Activated gamma-delta T cell (primary cell): ENCODE results near the gene ITIH5.
"Not testable (repeated sequence)": the region's sequence is repeated elsewhere in the genome, so short reads cannot be mapped to it uniquely, and the experiment has no call there.

Source experiments
- DNase-seq: peaks from one replicate; lab custom pipeline; 2025; lab: John Stamatoyannopoulos, UW
- total RNA-seq, 2 donors: gene quantifications; one replicate each; lab custom pipeline; 2026; lab: John Stamatoyannopoulos, UW

Gene ITIH5
- total RNA-seq: 0.05 to 0.09 reads per million in 2 donors

DNA sequence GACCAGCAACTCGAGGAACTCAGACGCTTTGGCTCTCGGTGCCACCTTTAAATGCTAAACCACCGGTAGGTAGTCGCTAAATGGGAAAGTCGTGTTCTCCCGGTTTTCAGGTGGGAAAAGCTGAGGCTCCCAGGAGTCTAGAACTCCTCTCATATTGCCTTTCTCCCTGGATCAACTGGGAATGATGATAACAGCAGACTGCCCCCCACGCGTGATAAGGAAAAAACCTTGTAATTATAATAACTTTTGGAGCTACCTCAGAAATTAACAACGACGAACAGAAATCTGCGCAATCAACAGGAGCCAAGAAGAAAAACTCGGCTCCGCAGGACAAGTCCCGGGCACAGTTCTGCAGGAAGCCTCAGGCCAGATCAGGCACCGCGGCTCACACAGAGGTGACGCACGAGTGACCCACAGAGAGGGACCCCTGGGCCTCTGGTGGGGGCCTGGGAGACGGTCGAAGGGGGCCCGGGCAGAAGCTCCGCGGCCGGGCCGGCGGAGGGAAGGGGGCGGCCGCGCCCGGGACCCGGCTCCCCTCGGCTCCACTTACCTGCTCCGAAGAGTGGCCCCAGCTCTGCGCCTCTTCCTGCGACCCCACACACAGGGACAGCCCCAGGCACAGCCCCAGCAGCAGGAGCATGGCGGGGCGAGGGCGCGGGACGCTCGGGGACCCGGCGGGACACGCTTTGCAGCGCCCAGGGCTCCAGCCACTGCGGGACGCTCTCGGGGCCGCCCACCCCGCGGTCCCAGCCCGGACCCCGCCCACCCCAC, at the start of gene ITIH5:
TSS of gene ITIH5 (minus strand) at position 714 of the 771 bp plus-strand sequence. CDS start at position 640, 74 bp downstream.
- DNase-seq: no peak

DNA sequence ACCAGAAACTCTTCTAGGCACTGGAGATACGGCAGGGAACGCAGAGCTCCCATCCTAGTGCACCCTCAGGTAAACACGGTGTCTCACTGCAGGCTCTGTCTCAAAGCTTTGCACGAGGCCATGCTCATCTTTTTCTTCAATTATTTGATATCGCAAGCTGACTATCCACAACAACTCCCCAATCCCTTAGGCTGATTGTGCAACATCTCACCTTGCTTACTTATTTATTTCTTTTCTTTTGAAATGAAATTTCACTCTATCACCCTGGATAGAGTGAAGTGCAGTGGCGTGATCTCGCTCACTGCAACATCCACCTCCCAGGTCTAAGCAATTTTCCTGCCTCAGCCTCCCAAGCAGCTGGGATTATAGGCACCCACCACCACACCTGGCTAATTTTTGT, 48.7 kb upstream of the ITIH5 start:
- DNase-seq: no peak

- not testable (repeated sequence) for DNase-seq
Observed at GRCh38 chr10:7711075-7711474, 44.3 kb upstream of the ITIH5 start.

DNA sequence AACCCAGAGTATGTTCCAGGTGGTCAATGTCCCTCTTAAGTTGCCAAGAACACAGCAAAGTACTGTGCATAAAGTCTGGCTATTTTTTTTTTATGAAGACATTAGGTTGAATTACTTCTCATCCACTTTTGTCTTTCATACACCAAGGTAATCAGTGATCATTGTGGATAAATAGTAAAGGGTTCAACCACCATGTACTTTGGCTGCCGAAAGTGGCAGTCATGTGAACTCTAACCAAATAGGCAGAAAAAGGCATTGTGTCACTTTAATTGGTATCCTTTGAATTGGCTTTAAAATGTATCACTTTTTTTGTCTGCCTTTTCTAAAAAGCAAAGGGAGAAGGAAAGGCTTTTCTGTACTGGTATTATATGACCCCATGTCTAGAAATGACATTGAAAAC, 43.7 kb upstream of the ITIH5 start:
- no peak for DNase-seq

- DNase-seq: no peak
Observed at GRCh38 chr10:7708832-7709231, 42.1 kb upstream of the ITIH5 start.

- DNase-seq: no peak
Observed at GRCh38 chr10:7707858-7708622, 41.3 kb upstream of the ITIH5 start.

GRCh38 chr10:7707102-7707501, 40.3 kb upstream of the ITIH5 start:
- no peak for DNase-seq

- no peak for DNase-seq
Observed at GRCh38 chr10:7706534-7707073, 39.8 kb upstream of the ITIH5 start.

DNA sequence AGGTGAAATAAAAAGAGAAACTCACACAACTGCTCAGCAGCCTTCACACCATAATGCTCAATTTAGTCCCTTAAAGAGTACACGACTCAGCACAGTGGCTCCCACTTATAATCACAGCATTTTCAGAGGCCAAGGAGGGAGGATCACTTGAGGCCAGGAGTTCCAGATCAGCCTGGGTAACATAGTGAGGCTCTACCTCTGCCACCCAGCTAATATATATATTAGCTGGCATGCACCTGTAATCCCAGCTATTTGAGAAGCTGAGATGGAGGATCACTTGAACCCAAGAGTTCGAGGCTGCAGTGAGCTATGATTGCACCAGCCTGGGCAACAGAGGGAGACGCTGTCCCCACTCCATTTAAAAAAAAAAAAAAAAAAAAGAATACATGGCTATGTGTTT, 38.6 kb upstream of the ITIH5 start:
- DNase-seq: no peak

- DNase-seq: no peak
Observed at GRCh38 chr10:7704071-7705016, 37.6 kb upstream of the ITIH5 start.

- DNase-seq: no peak
Observed at GRCh38 chr10:7703140-7703539, 36.4 kb upstream of the ITIH5 start, which contains the start of gene ITIH2. TSS of gene ITIH2 (plus strand) at chr10:7703316. CDS start at chr10:7703435, 119 bp downstream.

- no peak for DNase-seq
Observed at GRCh38 chr10:7702288-7702812, 35.6 kb upstream of the ITIH5 start.

GRCh38 chr10:7701158-7701742, 34.5 kb upstream of the ITIH5 start:
- no peak for DNase-seq

DNA sequence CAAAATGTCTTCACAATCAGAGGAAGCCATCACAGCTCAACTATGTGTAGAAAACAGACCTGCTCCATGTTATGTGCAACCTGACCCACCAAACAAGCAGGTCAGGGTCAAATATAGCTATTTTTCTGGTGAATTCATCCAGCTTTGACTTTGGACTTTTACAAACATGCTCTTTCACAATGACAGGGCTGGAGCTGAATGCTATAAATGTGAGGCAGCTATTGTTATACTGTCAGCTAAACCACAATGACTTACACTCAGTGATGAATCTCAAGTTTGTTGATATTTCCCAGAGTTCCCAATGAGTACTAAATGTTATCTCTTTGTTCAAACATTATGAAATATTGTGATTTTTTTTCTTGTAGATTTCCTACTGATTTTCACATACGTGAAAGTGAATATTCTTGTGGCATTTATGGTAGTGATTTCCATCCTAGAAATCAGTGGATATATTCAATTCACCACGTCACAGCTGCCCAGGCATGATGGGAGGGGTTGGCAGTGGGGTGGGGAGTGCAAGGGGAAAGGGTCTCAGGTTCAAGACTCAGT, 33.9 kb upstream of the ITIH5 start:
- no peak for DNase-seq

DNA sequence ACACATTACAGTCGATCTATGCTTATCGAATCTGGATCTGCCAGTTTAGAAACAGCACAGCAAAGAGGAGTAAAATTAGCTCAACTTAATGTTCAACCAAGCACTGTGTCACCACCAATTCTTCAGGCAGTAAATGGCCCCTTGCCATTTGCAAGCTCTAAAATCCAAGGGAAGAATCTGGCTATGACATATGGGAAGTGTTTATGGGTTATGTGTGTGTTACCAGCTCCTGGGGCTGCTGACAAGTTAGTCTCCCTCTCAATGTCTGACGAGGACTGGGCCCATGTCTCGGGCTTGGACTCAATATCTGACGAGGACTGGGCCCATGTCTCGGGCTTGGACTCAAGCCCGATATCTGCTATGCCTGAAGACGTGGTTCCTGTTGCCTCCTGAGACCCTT, 30.7 kb upstream of the ITIH5 start:
- no peak for DNase-seq

GRCh38 chr10:7696545-7696944, 29.8 kb upstream of the ITIH5 start:
- no peak for DNase-seq

DNA sequence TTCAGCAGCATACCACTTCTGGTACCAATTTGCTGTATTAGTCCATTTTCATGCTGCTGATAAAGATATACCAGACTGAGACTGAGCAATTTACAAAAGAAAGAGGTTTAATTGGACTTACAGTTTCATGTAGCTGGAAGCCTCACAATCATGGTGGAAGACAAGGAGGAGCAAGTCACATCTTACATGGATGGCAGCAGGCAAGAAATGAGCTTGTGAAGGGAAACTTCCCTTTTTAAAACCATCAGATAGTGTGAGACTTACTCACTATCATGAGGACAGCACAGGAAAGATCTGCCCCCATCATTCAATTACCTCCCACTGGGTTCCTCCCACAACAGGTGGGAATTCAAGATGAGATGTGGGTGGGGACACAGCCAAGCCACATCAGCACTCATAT, 26.4 kb upstream of the ITIH5 start:
- DNase-seq: not testable (repeated sequence)

DNA sequence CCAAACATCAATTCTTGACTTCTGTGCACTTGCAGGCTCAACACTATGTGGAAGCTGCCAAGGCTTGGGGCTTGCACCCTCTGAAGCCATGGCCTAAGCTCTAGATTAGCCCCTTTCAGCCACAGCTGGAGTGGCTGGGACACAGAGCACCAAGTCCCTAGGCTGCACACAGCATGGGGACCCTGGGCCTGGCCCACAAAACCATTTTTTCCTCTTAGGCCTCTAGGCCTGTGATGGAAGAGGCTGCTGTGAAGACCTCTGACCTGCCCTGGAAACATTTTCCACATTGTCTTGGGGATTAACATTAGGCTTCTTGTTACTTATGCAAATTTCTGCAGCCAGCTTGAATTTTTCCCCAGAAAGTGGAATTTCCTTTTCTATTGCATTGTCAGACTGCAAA, 25.6 kb upstream of the ITIH5 start:
- not testable (repeated sequence) for DNase-seq

- not testable (repeated sequence) for DNase-seq
Observed at GRCh38 chr10:7690885-7691597, 24.3 kb upstream of the ITIH5 start.

- DNase-seq: no peak
Observed at GRCh38 chr10:7689591-7689990, 22.8 kb upstream of the ITIH5 start.
